ENCODE results near the gene TENM3. TPM values are rescaled to one million over a fixed set of nuclear protein-coding genes. Genes with fewer than 3 reads are reported as not detected.

TENM3 gene
- total and polyA plus RNA-seq, 2 donors (not counting 3 experiments of a cell fraction or from before 2014, with no cell fraction given): 3.2 to 6.2 TPM

- dilution Hi-C loops (cut with MboI; ENCODE audit: extremely low pct_ligation_motif_present, low sequenced_read_pairs) (no loop called here), intact Hi-C loops (cut with micrococcal nuclease) (no loop called here)
- FAIRE-seq (no peak), DNase-seq (ENCODE audit: low read depth, low spot score) (no peak)
- BruUV-seq (replicated peaks): no TSS peak
- no peak overlapping the region for H3K4me3 ChIP-seq (replicated peaks in 1 of 3; ENCODE audit: insufficient read depth in 1 of 3, low read depth in 1 of 3, low read length in 3 of 3)
- H3K4me1 ChIP-seq (ENCODE audit: control insufficient read depth, extremely low read depth, insufficient read depth, low read length): peaks cover 3% of the 10 kb centered on the region
- no peaks in the 10 kb centered on the region for H3K9me3 ChIP-seq (replicated peaks; ENCODE audit: control insufficient read depth, insufficient read depth, low read length)
- H3K36me3 ChIP-seq (ENCODE audit: control insufficient read depth in 2 of 2, extremely low read depth in 1 of 2, insufficient read depth in 2 of 2, low read length in 2 of 2): no peaks in the 10 kb centered on the region
- no peak overlapping the region for H3K9ac ChIP-seq (replicated peaks; ENCODE audit: extremely low read depth, insufficient read depth, low read length)
- no peak overlapping the region for H3K4me2 ChIP-seq (ENCODE audit: insufficient read depth, low read length)
- ChIA-PET POLR2A (no interaction called here), CTCF (no interaction called here)
- H4K20me1 ChIP-seq (replicated peaks; ENCODE audit: control insufficient read depth, extremely low read depth, insufficient read depth, low read length): no peaks in the 10 kb centered on the region
- TF ChIP-seq FOS (IDR thresholded peaks at IDR 0.05; ENCODE audit: borderline replicate concordance, insufficient read depth, low read length): no peak
- TF ChIP-seq CTCF (IDR thresholded peaks at IDR 0.05; ENCODE audit: extremely low read depth in 1 of 2, insufficient read depth in 1 of 2, low read depth in 1 of 2, low read length in 2 of 2): no peak
- no peak for TF ChIP-seq EZH2 (IDR thresholded peaks at IDR 0.05; ENCODE audit: borderline replicate concordance, low read depth, low read length, severe bottlenecking)
- no peak overlapping the region for H3K27ac ChIP-seq (ENCODE audit: insufficient read depth, low read depth, low read length)
- no peak overlapping the region for H2AFZ ChIP-seq (ENCODE audit: low read depth, low read length)
- H3K79me2 ChIP-seq (ENCODE audit: control insufficient read depth, insufficient read depth, low read length): no peaks in the 10 kb centered on the region
- H3K9me1 ChIP-seq (replicated peaks; ENCODE audit: control insufficient read depth, extremely low read depth, insufficient read depth, low read length): no peaks in the 10 kb centered on the region
- no peaks in the 10 kb centered on the region for H3K27me3 ChIP-seq (ENCODE audit: control insufficient read depth in 2 of 2, insufficient read depth in 2 of 2, low read length in 2 of 2)
Measured at GRCh38 chr4:182496408-182496807, 253.2 kb downstream of the TENM3 start.

- Histone ChIP-seq H3K4me1 (ENCODE audit: control insufficient read depth, extremely low read depth, insufficient read depth, low read length) (no peaks in the 10 kb centered on the region), H3K9ac (replicated peaks; ENCODE audit: extremely low read depth, insufficient read depth, low read length) (no peak overlapping the region), H3K36me3 (ENCODE audit: control insufficient read depth in 2 of 2, extremely low read depth in 1 of 2, insufficient read depth in 2 of 2, low read length in 2 of 2) (no peaks in the 10 kb centered on the region), H3K27ac (ENCODE audit: insufficient read depth, low read depth, low read length) (no peak overlapping the region), H3K4me3 (replicated peaks in 1 of 3; ENCODE audit: insufficient read depth in 1 of 3, low read depth in 1 of 3, low read length in 3 of 3) (no peak overlapping the region), H3K9me3 (replicated peaks; ENCODE audit: control insufficient read depth, insufficient read depth, low read length) (no peaks in the 10 kb centered on the region), H3K79me2 (ENCODE audit: control insufficient read depth, insufficient read depth, low read length) (no peaks in the 10 kb centered on the region), H3K27me3 (ENCODE audit: control insufficient read depth in 2 of 2, insufficient read depth in 2 of 2, low read length in 2 of 2) (no peaks in the 10 kb centered on the region), H3K9me1 (replicated peaks; ENCODE audit: control insufficient read depth, extremely low read depth, insufficient read depth, low read length) (no peaks in the 10 kb centered on the region), H4K20me1 (replicated peaks; ENCODE audit: control insufficient read depth, extremely low read depth, insufficient read depth, low read length) (no peaks in the 10 kb centered on the region), H3K4me2 (ENCODE audit: insufficient read depth, low read length) (no peak overlapping the region), H2AFZ (ENCODE audit: low read depth, low read length) (no peak overlapping the region)
- no peak for TF ChIP-seq POLR2A (IDR thresholded peaks at IDR 0.05; ENCODE audit: low read depth, low read length)
- TF ChIP-seq GATA2 (IDR thresholded peaks at IDR 0.05; ENCODE audit: insufficient read depth, insufficient read length, low read depth, low read length): no peak
- no peak for TF ChIP-seq JUN (IDR thresholded peaks at IDR 0.05; ENCODE audit: borderline replicate concordance, insufficient read depth, insufficient read length, low read depth)
- no peak for TF ChIP-seq EZH2 (IDR thresholded peaks at IDR 0.05; ENCODE audit: borderline replicate concordance, low read depth, low read length, severe bottlenecking)
- TF ChIP-seq POLR2AphosphoS5 (IDR thresholded peaks at IDR 0.05; ENCODE audit: insufficient read depth, low read depth, low read length): no peak
- no peak for TF ChIP-seq MYC (IDR thresholded peaks at IDR 0.05; ENCODE audit: low read depth, low read length)
- TF ChIP-seq FOS (IDR thresholded peaks at IDR 0.05; ENCODE audit: borderline replicate concordance, insufficient read depth, low read length): no peak
- TF ChIP-seq MAX (IDR thresholded peaks at IDR 0.05; ENCODE audit: insufficient read depth, insufficient read length): no peak
- TF ChIP-seq CTCF (IDR thresholded peaks at IDR 0.05; ENCODE audit: extremely low read depth in 1 of 2, insufficient read depth in 1 of 2, low read depth in 1 of 2, low read length in 2 of 2): no peak
- ChIA-PET CTCF (interaction anchor here (1.4 kb wide), 1 partner anchor 10 kb away, joined by 7 read pairs; no protein-coding TSS in a partner anchor), POLR2A (no interaction called here)
- dilution Hi-C loops (cut with MboI; ENCODE audit: extremely low pct_ligation_motif_present, low sequenced_read_pairs) (no loop called here), intact Hi-C loops (cut with micrococcal nuclease) (no loop called here)
- no TSS peak for BruUV-seq (replicated peaks)
- DNase-seq (ENCODE audit: low read depth, low spot score) (no peak), FAIRE-seq (no peak)
Measured at GRCh38 chr4:182502064-182502463, 258.9 kb downstream of the TENM3 start.
